GM13976 (cell line): ENCODE data around the gene TRPM1.

Experiments used
- DNase-seq: peaks from one replicate; pipeline ENCODE4 v3.0.0; 2012; ENCODE audit warnings: low spot score
- in situ Hi-C: fragments of 300-500 bp; cut with MboI; formaldehyde crosslinking; loops from one replicate; pipeline ENCODE4 v1.12.0; 2022; ENCODE audit warnings: low sequenced_read_pairs, mixed read lengths, inconsistent platforms; ENCODE audit not compliant: unreplicated experiment
- TF ChIP-seq, protein P1 (sequence below): IDR thresholded peaks from 2 replicates; pipeline ENCODE4 v1.5.1; 2012; ENCODE audit warnings: borderline replicate concordance, mild to moderate bottlenecking; ENCODE audit not compliant: insufficient read depth; ENCODE audit errors: extremely low read depth, missing control alignments, control extremely low read depth

The TRPM1 gene

DNA sequence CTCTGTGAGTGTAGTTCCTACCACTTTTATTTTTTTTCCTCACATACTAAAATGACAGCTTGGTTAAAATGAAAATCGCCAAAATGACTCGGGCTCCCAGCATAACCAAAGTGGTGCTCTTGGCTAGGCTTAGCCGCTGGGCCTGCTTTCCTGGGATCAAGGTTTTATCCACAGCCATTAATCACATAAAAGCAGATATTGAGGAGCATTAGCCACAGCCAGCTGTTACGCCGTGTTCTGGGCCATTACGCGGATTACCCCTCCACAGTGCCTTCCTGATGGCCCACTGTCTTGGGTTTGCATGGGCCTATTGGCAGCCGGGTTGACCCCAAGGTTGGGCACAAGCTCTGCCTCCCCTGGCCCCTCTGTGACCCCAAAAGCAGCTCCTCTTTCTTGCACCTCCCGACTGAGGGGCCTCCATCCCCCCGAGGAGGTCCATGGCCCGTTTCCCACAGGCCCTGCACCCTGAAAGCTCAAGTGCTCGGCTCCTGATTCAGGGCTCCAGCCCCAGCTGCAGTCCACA is 30.4 kb upstream of the TRPM1 start:
- TF ChIP-seq, protein P1, sequence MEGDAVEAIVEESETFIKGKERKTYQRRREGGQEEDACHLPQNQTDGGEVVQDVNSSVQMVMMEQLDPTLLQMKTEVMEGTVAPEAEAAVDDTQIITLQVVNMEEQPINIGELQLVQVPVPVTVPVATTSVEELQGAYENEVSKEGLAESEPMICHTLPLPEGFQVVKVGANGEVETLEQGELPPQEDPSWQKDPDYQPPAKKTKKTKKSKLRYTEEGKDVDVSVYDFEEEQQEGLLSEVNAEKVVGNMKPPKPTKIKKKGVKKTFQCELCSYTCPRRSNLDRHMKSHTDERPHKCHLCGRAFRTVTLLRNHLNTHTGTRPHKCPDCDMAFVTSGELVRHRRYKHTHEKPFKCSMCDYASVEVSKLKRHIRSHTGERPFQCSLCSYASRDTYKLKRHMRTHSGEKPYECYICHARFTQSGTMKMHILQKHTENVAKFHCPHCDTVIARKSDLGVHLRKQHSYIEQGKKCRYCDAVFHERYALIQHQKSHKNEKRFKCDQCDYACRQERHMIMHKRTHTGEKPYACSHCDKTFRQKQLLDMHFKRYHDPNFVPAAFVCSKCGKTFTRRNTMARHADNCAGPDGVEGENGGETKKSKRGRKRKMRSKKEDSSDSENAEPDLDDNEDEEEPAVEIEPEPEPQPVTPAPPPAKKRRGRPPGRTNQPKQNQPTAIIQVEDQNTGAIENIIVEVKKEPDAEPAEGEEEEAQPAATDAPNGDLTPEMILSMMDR: no peak
- no peak for DNase-seq
- in situ Hi-C loops: no loop called here

DNA sequence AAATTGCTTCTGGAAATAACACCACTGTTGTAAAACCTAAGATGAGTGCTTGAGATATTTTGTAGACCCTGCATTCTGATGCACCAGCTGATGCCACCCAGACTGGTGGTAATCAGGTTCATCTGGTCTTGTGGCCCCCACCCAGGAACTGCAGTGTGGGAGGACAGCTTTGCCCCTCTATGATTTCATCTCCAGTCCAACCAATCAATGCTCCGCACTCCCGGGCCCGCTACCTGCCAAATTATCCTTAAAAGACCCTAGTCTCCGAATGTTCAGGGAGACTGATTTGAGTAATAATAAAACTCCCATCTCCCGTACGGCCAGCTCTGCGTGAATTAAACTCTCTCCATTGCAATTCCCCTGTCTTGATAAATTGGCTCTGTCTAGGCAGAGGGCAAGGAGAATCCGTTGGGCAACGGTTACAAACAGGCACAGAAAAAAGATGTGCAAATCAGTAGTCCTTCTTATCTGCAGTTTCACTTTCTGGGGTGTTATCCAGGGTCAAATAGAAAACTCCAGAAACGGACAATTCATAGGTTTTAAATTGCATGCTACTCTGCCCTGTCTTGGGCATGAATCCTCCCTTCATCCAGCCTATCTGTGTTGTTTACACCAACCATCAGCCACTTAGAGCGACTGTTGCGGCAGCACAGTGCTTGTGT is 29.2 kb upstream of the TRPM1 start:
- in situ Hi-C loops: no loop called here
- TF ChIP-seq, protein P1: no peak
- DNase-seq: no peak

DNA sequence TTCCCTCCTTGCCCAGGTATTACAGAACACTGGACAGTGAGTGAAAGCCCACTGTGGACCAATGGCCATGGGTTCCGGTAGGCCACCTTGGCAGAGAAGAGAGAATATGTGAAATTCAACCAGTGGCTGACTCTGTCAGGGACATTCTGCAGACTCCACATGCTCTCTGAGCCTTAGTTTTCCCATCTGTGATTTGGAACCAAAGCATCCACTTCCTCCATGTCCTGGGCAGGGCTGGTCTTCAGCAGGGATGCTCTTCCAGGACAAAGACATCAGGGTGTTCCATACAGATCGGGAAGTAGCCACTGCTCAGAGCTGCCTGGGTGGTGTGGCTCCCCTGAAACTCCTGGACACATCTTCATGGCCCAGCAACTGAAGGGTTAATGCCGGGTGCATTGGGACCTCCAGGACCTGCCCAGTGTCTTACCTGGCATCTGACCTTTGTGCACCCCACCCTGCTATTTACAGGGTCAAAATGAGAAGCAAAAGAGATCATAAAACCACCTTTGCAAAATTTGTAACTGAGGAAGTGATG is 28.3 kb upstream of the TRPM1 start:
- in situ Hi-C loops: no loop called here
- DNase-seq: no peak
- TF ChIP-seq, protein P1: no peak

DNA sequence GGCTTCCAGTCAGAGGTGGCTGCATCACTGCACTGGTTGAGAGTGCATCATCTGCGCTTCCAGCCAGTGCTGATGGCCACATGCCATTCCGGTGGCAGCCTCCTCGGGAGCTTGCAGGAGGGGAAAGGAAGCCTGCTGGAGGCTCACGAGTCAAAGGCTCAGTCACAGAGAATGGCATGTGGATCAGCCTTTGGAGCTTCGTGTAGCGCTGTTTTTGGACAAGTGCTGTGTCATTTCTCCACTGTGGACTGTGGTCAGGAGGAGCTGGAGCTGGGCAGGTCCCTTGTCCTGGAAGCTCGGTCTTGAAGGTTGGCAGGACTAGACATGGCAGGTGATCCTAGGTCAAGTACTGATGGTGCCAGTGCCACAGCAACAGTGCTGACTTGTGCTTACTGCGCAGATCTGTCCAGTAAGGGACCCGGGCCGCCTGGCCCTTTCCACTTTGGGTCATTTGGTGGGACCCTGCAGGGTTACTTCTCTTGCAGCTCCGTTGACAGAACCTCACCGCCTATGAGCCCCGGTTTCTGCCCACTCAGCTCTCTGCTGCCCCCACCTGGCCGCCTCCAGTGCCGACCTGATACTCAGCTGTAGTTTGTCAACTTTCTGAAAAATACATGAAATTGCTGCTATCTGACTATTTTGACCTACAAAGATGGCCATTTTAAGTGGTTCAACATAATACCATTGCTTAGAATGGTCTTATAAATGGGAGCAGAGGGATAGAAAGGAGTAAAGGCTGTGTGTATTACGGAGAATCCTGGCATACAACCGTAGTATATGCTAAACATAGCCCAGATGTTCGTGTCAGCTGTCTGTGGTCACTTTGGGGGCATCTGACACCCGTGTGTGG is 27.6 kb upstream of the TRPM1 start:
- in situ Hi-C loops: no loop called here
- DNase-seq: peak; percentile 83
- TF ChIP-seq, protein P1: peak; percentile 94

DNA sequence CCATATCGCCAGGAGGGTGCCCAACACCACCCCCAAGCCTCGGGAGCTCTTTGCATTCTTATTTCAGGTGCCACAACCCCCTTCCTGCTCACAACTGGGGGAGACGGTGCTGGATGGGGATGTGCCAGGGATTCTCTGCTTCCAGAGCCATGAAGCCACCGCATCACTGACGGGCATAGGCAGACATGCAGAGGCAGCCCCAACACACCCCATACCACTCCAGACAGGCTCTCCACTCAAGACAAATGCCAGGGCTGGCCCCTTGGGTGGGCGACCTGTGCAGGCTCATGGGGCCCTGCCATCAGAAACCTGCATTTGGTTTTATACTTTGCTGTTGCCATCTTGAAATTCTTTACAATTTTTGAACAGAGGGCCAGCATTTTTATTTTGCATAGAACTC is 27.0 kb upstream of the TRPM1 start:
- TF ChIP-seq, protein P1: no peak
- in situ Hi-C loops: no loop called here

DNA sequence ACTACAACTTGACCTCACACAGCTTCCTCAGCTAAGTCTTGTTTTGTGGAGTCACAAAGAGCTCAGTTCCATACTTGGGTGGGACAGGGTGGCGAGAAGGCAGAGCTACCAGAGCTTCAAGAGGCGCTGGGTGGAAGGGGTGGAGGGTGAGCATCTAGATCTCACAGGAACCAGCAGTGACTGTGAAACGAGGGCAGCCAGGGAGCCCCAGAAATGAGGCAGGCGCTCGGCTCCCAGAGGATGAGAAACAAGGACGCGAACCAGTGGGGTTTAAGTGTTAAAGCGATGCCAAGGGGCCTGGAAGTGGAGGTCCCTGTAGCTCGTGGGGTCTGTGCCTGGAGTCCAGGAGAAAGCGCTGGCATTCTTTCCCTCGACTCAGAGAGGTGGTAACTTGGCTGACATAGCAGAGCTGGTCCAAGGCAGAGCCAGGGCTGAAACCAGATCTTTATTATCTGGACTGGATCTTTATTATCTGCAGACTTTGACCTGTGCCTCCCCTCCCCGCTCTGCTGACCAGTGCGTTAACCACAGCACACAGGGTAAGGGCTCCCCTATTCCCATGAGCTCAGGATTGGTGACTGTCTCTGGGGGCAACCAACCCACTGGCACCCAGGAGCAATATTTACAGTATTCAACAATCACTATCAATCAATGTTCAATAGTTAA is 26.2 kb upstream of the TRPM1 start:
- TF ChIP-seq, protein P1: no peak
- in situ Hi-C loops: no loop called here
- DNase-seq: no peak

More for the DNA sequence above, 27.0 kb upstream of the TRPM1 start:
- no peak for DNase-seq
